ENCODE measurements around the gene ASCC3. TPM values are rescaled to one million over a fixed set of nuclear protein-coding genes. Genes with fewer than 3 reads are reported as not detected.

ASCC3 gene
- total RNA-seq, 4 donors from 2014 or later = 21.2 to 41.4 (median 28.5) TPM

GRCh38 chr6:100592929-100593328 is 288.2 kb downstream of the ASCC3 start:
- TF ChIP-seq EP300 (IDR thresholded peaks at IDR 0.05) = no peak
- TF ChIP-seq POLR2A (IDR thresholded peaks at IDR 0.05) = no peak
- TF ChIP-seq POLR2AphosphoS5 (IDR thresholded peaks at IDR 0.05) = no peak
- no peak for TF ChIP-seq CTCF (IDR thresholded peaks at IDR 0.05)
- Histone ChIP-seq H3K9me3 (no peaks in the 10 kb centered on the region), H3K27me3 (no peaks in the 10 kb centered on the region), H3K4me3 (no peak overlapping the region), H3K27ac (no peak overlapping the region), H3K36me3 (peaks cover 0 to 27% of the 10 kb centered on the region in 2 donors), H3K4me1 (no peaks in the 10 kb centered on the region)
- no peak for ATAC-seq
- 67 to 74% methylated on average over 2 to 3 of the region's 3 CpGs for WGBS, 2 donors (ENCODE audit: low coverage in 1 of 2)

- no peak overlapping the region for H3K4me3 ChIP-seq
- H3K4me1 ChIP-seq = peaks cover 0 to 6% (median 0%) of the 10 kb centered on the region in 3 donors
- 81 to 89% methylated on average over 4 of the region's 4 CpGs for WGBS, 2 donors (ENCODE audit: low coverage in 1 of 2)
- H3K36me3 ChIP-seq = no peaks in the 10 kb centered on the region
- H3K27ac ChIP-seq = no peak overlapping the region
- no peak for ATAC-seq
- no peaks in the 10 kb centered on the region for H3K27me3 ChIP-seq
- TF ChIP-seq EP300 (IDR thresholded peaks at IDR 0.05) (no peak), CTCF (IDR thresholded peaks at IDR 0.05) (no peak), POLR2A (IDR thresholded peaks at IDR 0.05) (no peak), POLR2AphosphoS5 (IDR thresholded peaks at IDR 0.05) (no peak)
- peaks cover 0 to 8% (median 0%) of the 10 kb centered on the region in 3 donors for H3K9me3 ChIP-seq
These were observed 303.7 kb downstream of the ASCC3 start for GRCh38 chr6:100577425-100577824.

- no peak for ATAC-seq
- H3K9me3 ChIP-seq = peaks cover 0 to 8% (median 0%) of the 10 kb centered on the region in 3 donors
- WGBS, 2 donors (ENCODE audit: low coverage in 1 of 2) = 81 to 88% methylated on average over 4 of the region's 4 CpGs
- no peaks in the 10 kb centered on the region for H3K27me3 ChIP-seq
- no peak overlapping the region for H3K27ac ChIP-seq
- TF ChIP-seq EP300 (IDR thresholded peaks at IDR 0.05) (no peak), POLR2A (IDR thresholded peaks at IDR 0.05) (no peak), CTCF (IDR thresholded peaks at IDR 0.05) (no peak), POLR2AphosphoS5 (IDR thresholded peaks at IDR 0.05) (no peak)
- no peaks in the 10 kb centered on the region for H3K36me3 ChIP-seq
- H3K4me1 ChIP-seq = peaks cover 0 to 6% (median 0%) of the 10 kb centered on the region in 3 donors
- H3K4me3 ChIP-seq = no peak overlapping the region
These were observed 305.2 kb downstream of the ASCC3 start for GRCh38 chr6:100575921-100576320.

GRCh38 chr6:100574836-100575235 is 306.3 kb downstream of the ASCC3 start:
- Histone ChIP-seq H3K36me3 (no peaks in the 10 kb centered on the region), H3K9me3 (peaks cover 0 to 6% (median 0%) of the 10 kb centered on the region in 3 donors), H3K27ac (no peak overlapping the region), H3K4me1 (peaks cover 0 to 6% (median 0%) of the 10 kb centered on the region in 3 donors), H3K4me3 (no peak overlapping the region), H3K27me3 (no peaks in the 10 kb centered on the region)
- WGBS, 2 donors (ENCODE audit: low coverage in 1 of 2) = 91% methylated on average over 2 of the region's 2 CpGs
- ATAC-seq = no peak
- TF ChIP-seq POLR2AphosphoS5 (IDR thresholded peaks at IDR 0.05) = no peak
- no peak for TF ChIP-seq POLR2A (IDR thresholded peaks at IDR 0.05)
- TF ChIP-seq EP300 (IDR thresholded peaks at IDR 0.05) = no peak
- TF ChIP-seq CTCF (IDR thresholded peaks at IDR 0.05) = no peak

- H3K4me1 ChIP-seq = peaks cover 0 to 6% (median 0%) of the 10 kb centered on the region in 3 donors
- no peak for ATAC-seq
- no peak overlapping the region for H3K4me3 ChIP-seq
- H3K27me3 ChIP-seq = no peaks in the 10 kb centered on the region
- H3K36me3 ChIP-seq = peaks cover 0 to 5% of the 10 kb centered on the region in 2 donors
- H3K9me3 ChIP-seq = no peaks in the 10 kb centered on the region
- TF ChIP-seq POLR2A (IDR thresholded peaks at IDR 0.05) = no peak
- TF ChIP-seq POLR2AphosphoS5 (IDR thresholded peaks at IDR 0.05) = no peak
- TF ChIP-seq CTCF (IDR thresholded peaks at IDR 0.05) = no peak
- TF ChIP-seq EP300 (IDR thresholded peaks at IDR 0.05) = no peak
- no peak overlapping the region for H3K27ac ChIP-seq
These were observed 308.0 kb downstream of the ASCC3 start for GRCh38 chr6:100573166-100573565.
